Endometrium (tissue), 2 donors: ENCODE measurements around the gene RNF187.
"Not testable (repeated sequence)": the region's sequence is repeated elsewhere in the genome, so short reads cannot be mapped to it uniquely, and the experiment has no call there.

Experiments
- FAIRE-seq: peaks from 2 replicates; lab custom pipeline; 2012; peaks lifted over from hg19 to GRCh38; lab: Jason Lieb, UNC
- donor health status: control.
- donor health status: control.

RNF187 gene

GRCh38 chr1:228488125-228488817, 1.1 kb downstream of the RNF187 start:
- no peak for FAIRE-seq

GRCh38 chr1:228488818-228489674, 1.9 kb downstream of the RNF187 start:
- FAIRE-seq, result no peak

GRCh38 chr1:228490120-228491078, 3.2 kb downstream of the RNF187 start:
- no peak for FAIRE-seq

- no peak for FAIRE-seq
Measured at GRCh38 chr1:228493141-228494043, 6.2 kb downstream of the RNF187 start.

GRCh38 chr1:228494044-228494353, 6.8 kb downstream of the RNF187 start:
- no peak for FAIRE-seq

GRCh38 chr1:228494391-228494790, 7.2 kb downstream of the RNF187 start:
- no peak for FAIRE-seq

GRCh38 chr1:228494970-228495853, 8.0 kb downstream of the RNF187 start:
- FAIRE-seq, result no peak

GRCh38 chr1:228496084-228496483, 8.9 kb downstream of the RNF187 start:
- no peak for FAIRE-seq

- no peak for FAIRE-seq
Measured at GRCh38 chr1:228496494-228496893, 9.3 kb downstream of the RNF187 start.

GRCh38 chr1:228497206-228497605, 10.0 kb downstream of the RNF187 start:
- FAIRE-seq, result no peak

GRCh38 chr1:228497817-228498216, 10.6 kb downstream of the RNF187 start:
- no peak for FAIRE-seq

GRCh38 chr1:228500143-228500734, 13.1 kb downstream of the RNF187 start:
- no peak for FAIRE-seq

- no peak for FAIRE-seq
Measured at GRCh38 chr1:228500901-228501871, 14.0 kb downstream of the RNF187 start.

- no peak for FAIRE-seq
Measured at GRCh38 chr1:228502522-228502921, 15.3 kb downstream of the RNF187 start.

GRCh38 chr1:228505944-228506343, 18.8 kb downstream of the RNF187 start:
- not testable (repeated sequence) for FAIRE-seq

- FAIRE-seq, result no peak
Measured at GRCh38 chr1:228507961-228508652, 20.9 kb downstream of the RNF187 start.

- FAIRE-seq, result no peak
Measured at GRCh38 chr1:228508840-228509415, 21.7 kb downstream of the RNF187 start.
